GM19240 (cell line): Measurements from ENCODE around the gene INPP5A.
"Not testable (repeated sequence)": the region's sequence is repeated elsewhere in the genome, so short reads cannot be mapped to it uniquely, and the experiment has no call there.

Experiments
- DNase-seq: peaks from one replicate; pipeline ENCODE4 v3.0.0; 2011; ENCODE audit warnings: low spot score; ENCODE audit not compliant: insufficient read length

INPP5A gene

GRCh38 chr10:132671228-132672154, 133.9 kb downstream of the INPP5A start:
- DNase-seq = no peak

GRCh38 chr10:132673746-132674145, 136.2 kb downstream of the INPP5A start:
- not testable (repeated sequence) for DNase-seq

- no peak for DNase-seq
These were observed 136.7 kb downstream of the INPP5A start for GRCh38 chr10:132674311-132674710.

GRCh38 chr10:132675031-132675740, 137.6 kb downstream of the INPP5A start:
- no peak for DNase-seq

GRCh38 chr10:132676193-132676891, 138.8 kb downstream of the INPP5A start:
- DNase-seq = no peak

GRCh38 chr10:132677096-132677472, 139.5 kb downstream of the INPP5A start:
- no peak for DNase-seq

- no peak for DNase-seq
These were observed 140.1 kb downstream of the INPP5A start for GRCh38 chr10:132677473-132678227.

- DNase-seq = no peak
These were observed 141.0 kb downstream of the INPP5A start for GRCh38 chr10:132678436-132679216.

GRCh38 chr10:132679217-132679595, 141.6 kb downstream of the INPP5A start:
- DNase-seq = no peak

- no peak for DNase-seq
These were observed 142.1 kb downstream of the INPP5A start for GRCh38 chr10:132679640-132680039.

GRCh38 chr10:132680741-132681140, 143.2 kb downstream of the INPP5A start:
- not testable (repeated sequence) for DNase-seq

GRCh38 chr10:132681858-132682755, 144.5 kb downstream of the INPP5A start:
- no peak for DNase-seq

GRCh38 chr10:132684164-132684891, 146.7 kb downstream of the INPP5A start:
- DNase-seq = no peak

- no peak for DNase-seq
These were observed 147.7 kb downstream of the INPP5A start for GRCh38 chr10:132685101-132685891.

- no peak for DNase-seq
These were observed 148.5 kb downstream of the INPP5A start for GRCh38 chr10:132685921-132686680.

GRCh38 chr10:132687181-132687892, 149.8 kb downstream of the INPP5A start:
- no peak for DNase-seq
